ENCODE measurements around the gene PSEN1. TPM values are rescaled to one million over a fixed set of nuclear protein-coding genes. Genes with fewer than 3 reads are reported as not detected.
A peak's percentile ranks its signal among the peaks of the same experiment; 100 is the strongest.

The PSEN1 gene
- total RNA-seq, 1 donor from 2014 or later = 113 TPM

- DNase-seq (ENCODE audit: low read depth) = peak; percentile 83
These were observed 103.3 kb downstream of the PSEN1 start for GRCh38 chr14:73239393-73240241.

- DNase-seq (ENCODE audit: low read depth) = no peak
These were observed 104.6 kb downstream of the PSEN1 start for GRCh38 chr14:73240816-73241480.

- peak; percentile 82 for DNase-seq (ENCODE audit: low read depth)
These were observed 105.3 kb downstream of the PSEN1 start for GRCh38 chr14:73241481-73242165.

GRCh38 chr14:73242357-73242901 lies 106.1 kb downstream of the PSEN1 start:
- peak; percentile 84 for DNase-seq (ENCODE audit: low read depth)

- DNase-seq (ENCODE audit: low read depth) = no peak
These were observed 107.0 kb downstream of the PSEN1 start for GRCh38 chr14:73243341-73243740.

- DNase-seq (ENCODE audit: low read depth) = no peak
These were observed 107.4 kb downstream of the PSEN1 start for GRCh38 chr14:73243748-73244147.

- DNase-seq (ENCODE audit: low read depth) = no peak
These were observed 108.4 kb downstream of the PSEN1 start for GRCh38 chr14:73244541-73245290.

GRCh38 chr14:73245480-73246325 lies 109.4 kb downstream of the PSEN1 start:
- DNase-seq (ENCODE audit: low read depth) = no peak

GRCh38 chr14:73246387-73247150 lies 110.3 kb downstream of the PSEN1 start:
- DNase-seq (ENCODE audit: low read depth) = no peak

GRCh38 chr14:73248108-73248868 lies 112.0 kb downstream of the PSEN1 start:
- DNase-seq (ENCODE audit: low read depth) = peak; percentile 84

- no peak for DNase-seq (ENCODE audit: low read depth)
These were observed 112.8 kb downstream of the PSEN1 start for GRCh38 chr14:73249108-73249507.

GRCh38 chr14:73249564-73250316 lies 113.4 kb downstream of the PSEN1 start:
- no peak for DNase-seq (ENCODE audit: low read depth)

GRCh38 chr14:73250317-73250713 lies 114.0 kb downstream of the PSEN1 start:
- no peak for DNase-seq (ENCODE audit: low read depth)

GRCh38 chr14:73250781-73251500 lies 114.6 kb downstream of the PSEN1 start:
- no peak for DNase-seq (ENCODE audit: low read depth)

- no peak for DNase-seq (ENCODE audit: low read depth)
These were observed 115.4 kb downstream of the PSEN1 start for GRCh38 chr14:73251516-73252215.

GRCh38 chr14:73252491-73253322 lies 116.4 kb downstream of the PSEN1 start:
- DNase-seq (ENCODE audit: low read depth) = no peak

Data from renal cortical epithelial cell (primary cell).